T-cell (primary cell): ENCODE measurements around the gene IFIH1. TPM values are rescaled to one million over a fixed set of nuclear protein-coding genes. Genes with fewer than 3 reads are reported as not detected.

Source experiments
- ATAC-seq, 4 experiments: fragments of 200-7000 bp in 3 of 4; fragments of 150-1000 bp in 1 of 4; cut with Tn5 transposase; replicated peaks in 1 of 4; 1 replicate in 3 of 4; 2 replicates in 1 of 4; pipeline ENCODE4 v1.10.0; 2021; ENCODE audit warnings: moderate library complexity in 3 of 4, mild to moderate bottlenecking in 2 of 4, moderate number of reproducible peaks in 1 of 4
- CTCF ChIA-PET, 2 donors: fragments of 300-600 bp; sonication (Branson Sonifier 250); formaldehyde crosslinking; loops; one replicate each; lab custom pipeline; 2022; ENCODE audit warnings: antibody characterized with exemption in 2 of 2; lab: Charles Lee
- POLR2A ChIA-PET, 2 donors: fragments of 300-600 bp; sonication (Branson Sonifier 250); formaldehyde crosslinking; loops; one replicate each; lab custom pipeline; 2022; ENCODE audit warnings: antibody characterized with exemption in 2 of 2; lab: Charles Lee
- DNase-seq, 35 experiments: peaks; one replicate each; pipeline versions ENCODE4 v3.0.0 to v3.0.0-alpha.2; 2013 to 2023
- H3K27ac ChIP-seq: one replicate; pipeline ENCODE4 v1.5.1; 2013; ENCODE audit warnings: low read length
- H3K27me3 ChIP-seq, 2 experiments: replicated peaks in 1 of 2; 1 replicate in 1 of 2; 2 replicates in 1 of 2; pipeline versions ENCODE4 v1.6.1 to v1.7.0; 2013; ENCODE audit warnings: low read length in 1 of 2, mixed read lengths in 1 of 2; ENCODE audit not compliant: control insufficient read depth in 2 of 2, insufficient read depth in 2 of 2; ENCODE audit errors: extremely low read depth in 1 of 2
- H3K36me3 ChIP-seq, 2 donors: 1 replicate in 1 of 2; 2 replicates in 1 of 2; pipeline versions ENCODE4 v1.6.1 to v1.7.0; 2013; ENCODE audit warnings: low read length in 1 of 2; ENCODE audit not compliant: control insufficient read depth in 2 of 2, insufficient read depth in 1 of 2; ENCODE audit errors: extremely low read depth in 1 of 2
- H3K4me1 ChIP-seq, 2 experiments: 1 replicate in 1 of 2; 2 replicates in 1 of 2; pipeline versions ENCODE4 v1.6.1 to v1.7.0; 2013; ENCODE audit warnings: low read length in 2 of 2, mixed read lengths in 1 of 2; ENCODE audit not compliant: insufficient read depth in 2 of 2, control insufficient read depth in 1 of 2; ENCODE audit errors: extremely low read depth in 1 of 2
- H3K4me3 ChIP-seq, 2 donors: 1 replicate in 1 of 2; 2 replicates in 1 of 2; pipeline versions ENCODE4 v1.5.1 to v1.7.0; 2013; ENCODE audit warnings: mild to moderate bottlenecking in 2 of 2, low read length in 1 of 2, moderate library complexity in 1 of 2; ENCODE audit not compliant: control insufficient read depth in 1 of 2; ENCODE audit errors: extremely low read depth in 1 of 2
- H3K9me3 ChIP-seq: 2 replicates; pipeline ENCODE4 v1.7.0; 2013
- H3K27ac Mint-ChIP-seq, 2 donors: one replicate each; pipeline ENCODE4 v1.8.0; 2020 to 2021; ENCODE audit warnings: mild to moderate bottlenecking in 2 of 2, mixed read lengths in 2 of 2
- H3K27me3 Mint-ChIP-seq, 2 donors: one replicate each; pipeline ENCODE4 v1.8.0; 2021 to 2022; ENCODE audit warnings: mixed read lengths in 2 of 2
- H3K36me3 Mint-ChIP-seq: one replicate; pipeline ENCODE4 v1.8.0; 2021; ENCODE audit warnings: mixed read lengths
- H3K4me1 Mint-ChIP-seq, 3 donors: one replicate each; pipeline ENCODE4 v1.8.0; 2020 to 2022; ENCODE audit warnings: mixed read lengths in 3 of 3, mild to moderate bottlenecking in 1 of 3
- H3K4me3 Mint-ChIP-seq, 3 donors: one replicate each; pipeline ENCODE4 v1.8.0; 2020 to 2022; ENCODE audit warnings: mild to moderate bottlenecking in 3 of 3, mixed read lengths in 3 of 3, moderate library complexity in 3 of 3
- H3K9me3 Mint-ChIP-seq, 3 donors: one replicate each; pipeline ENCODE4 v1.8.0; 2020 to 2022; ENCODE audit warnings: mixed read lengths in 3 of 3
- WGBS: methylation state at CpG from one replicate; pipeline ENCODE4 v1.1.5; 2013; ENCODE audit warnings: missing lambda C conversion rate; ENCODE audit not compliant: insufficient coverage; 5-methylcytosine and 5-hydroxymethylcytosine counted together
- total RNA-seq, 35 experiments: library from RNA in 6 of 35; stranded (reverse) in 6 of 35; fragments of 120-200 nt in 1 of 35; gene quantifications; one replicate each; pipeline versions ENCODE4 v1.2.1 to v1.2.4 and lab custom pipeline; 2013 to 2026

IFIH1 gene
- total RNA-seq = 10 to 100 TPM; 25.1 to 34.1 (median 29.2) TPM
- 27.3 TPM for total RNA-seq (2013)
- 28.9 to 234 (median 58.5) reads per million in 29 experiments for total RNA-seq (lab: John Stamatoyannopoulos, UW)

DNA sequence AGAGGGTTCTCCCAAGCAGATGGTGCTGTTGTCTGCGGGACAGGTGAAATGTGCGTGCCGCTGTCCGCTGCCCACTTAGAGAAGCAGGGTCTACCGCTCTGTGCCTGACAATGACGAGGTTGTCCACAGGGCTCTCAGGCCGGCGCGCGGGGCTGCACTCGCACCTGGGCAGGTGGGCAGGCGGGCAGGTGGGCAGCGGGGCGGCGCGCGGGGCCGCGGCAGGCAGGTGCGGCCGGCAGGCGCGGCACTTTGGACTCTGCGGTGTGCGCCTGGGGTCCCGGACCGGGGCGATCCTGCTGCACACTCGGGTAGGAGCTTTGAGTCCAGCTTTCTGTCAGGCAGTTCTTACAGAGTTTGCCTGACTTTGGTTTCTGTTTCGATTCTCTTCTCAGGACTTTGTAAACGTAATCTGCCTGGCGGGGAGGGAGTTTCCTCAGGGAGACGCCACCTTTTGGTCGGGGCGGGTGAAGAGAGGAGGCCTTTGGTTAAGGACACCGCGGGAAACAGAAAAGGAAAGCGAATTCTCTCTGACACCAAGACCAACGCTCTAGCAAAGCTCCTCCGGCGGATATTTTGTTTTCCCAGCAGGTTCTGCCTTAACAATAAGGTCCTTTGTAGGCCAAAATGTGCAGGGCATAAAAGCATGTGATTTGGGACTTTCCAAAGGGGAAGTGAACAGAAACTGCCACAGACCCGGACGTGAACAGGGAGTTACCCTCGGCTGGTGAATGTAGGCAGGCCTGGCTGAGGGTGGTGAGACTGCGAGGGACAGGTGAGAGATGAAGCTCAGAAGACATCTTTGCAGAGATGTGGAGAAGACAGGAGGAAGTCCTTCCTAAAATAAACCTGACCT, at the start of gene IFIH1:
TSS of gene IFIH1 (minus strand) at position 357 of the 853 bp plus-strand sequence. CDS start 377 bp downstream, outside the sequence.
- Histone ChIP-seq H3K9me3 (no peaks in the 10 kb centered on the region), H3K27me3 (no peaks in the 10 kb centered on the region), H3K27ac (peak within 1 kb of the TSS; percentile 92), H3K36me3 (no peaks in the 10 kb centered on the region), H3K4me1 (peaks cover 15 to 18% of the 10 kb centered on the region in 2 experiments), H3K4me3 (peak within 1 kb of the TSS; percentile 73 to 90)
- ATAC-seq (peak; percentile 72 to 90 (median 74)), DNase-seq (peak; percentile 40 to 91 (median 77))
- CTCF ChIA-PET = interaction anchor here (0.6 to 3.9 kb wide), 15 partner anchors 9 to 24 kb away, joined by 3 to 30 read pairs (median 9); partner anchors contain the start of gene GCA (in 1 of the 2)
- no peaks in the 10 kb centered on the region for H3K9me3 Mint-ChIP-seq
- H3K36me3 Mint-ChIP-seq = peaks cover 9% of the 10 kb centered on the region
- peak within 1 kb of the TSS; percentile 98 to 100 for H3K27ac Mint-ChIP-seq
- no peaks in the 10 kb centered on the region for H3K27me3 Mint-ChIP-seq
- peak within 1 kb of the TSS; percentile 94 to 98 (median 97) for H3K4me3 Mint-ChIP-seq
- WGBS = 0% methylated on average over 33 of the region's 45 CpGs
- peaks cover 63 to 72% (median 67%) of the 10 kb centered on the region in 3 donors for H3K4me1 Mint-ChIP-seq
- POLR2A ChIA-PET = interaction anchor here (0.5 to 2.2 kb wide), 12 partner anchors 8 to 1182 kb away, joined by 3 to 12 read pairs (median 4); partner anchors contain the start of genes GCA (in 2 of the 2) and TBR1 (in 1 of the 2)

DNA sequence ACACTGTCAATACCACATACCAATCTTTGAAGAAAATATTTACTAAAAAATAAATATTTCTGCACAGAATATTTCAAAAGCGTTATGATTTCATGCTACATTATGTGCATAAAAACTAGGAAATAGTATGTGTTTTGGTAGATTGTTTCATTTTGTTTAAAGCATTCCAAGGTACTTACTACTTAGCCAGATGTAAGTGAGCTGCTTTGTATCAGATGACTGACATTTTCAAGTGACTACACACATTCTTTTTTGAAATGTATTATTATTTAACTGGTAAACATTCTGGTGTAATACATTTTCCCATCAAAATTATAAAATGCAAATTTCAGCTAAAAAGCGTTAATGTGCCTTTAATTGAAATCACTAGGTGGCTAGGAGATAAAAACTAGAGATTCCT, 46.9 kb upstream of the IFIH1 start:
- CTCF ChIA-PET = no interaction called here
- H3K27ac ChIP-seq = no peak overlapping the region

DNA sequence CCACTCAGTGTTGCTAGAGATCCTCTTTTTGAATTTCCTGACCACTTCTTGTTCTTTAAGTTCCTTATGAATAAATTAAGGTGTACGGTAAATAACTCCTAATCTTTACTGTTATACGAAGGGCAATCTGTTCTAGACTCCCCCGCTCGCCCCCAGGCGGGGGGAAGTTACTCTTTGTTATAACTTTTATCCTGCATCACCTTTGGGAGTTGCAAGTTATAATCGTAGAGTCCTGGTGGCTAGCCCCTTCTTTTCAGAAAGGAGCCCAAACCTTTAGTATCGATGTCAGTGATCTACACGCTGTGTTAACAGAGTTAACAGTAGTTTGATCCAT, 26.1 kb upstream of the IFIH1 start:
- POLR2A ChIA-PET = no interaction called here
- ATAC-seq (no peak), DNase-seq (peak in 5 of 35 experiments; percentile 3 to 35 (median 27))
- no peaks in the 10 kb centered on the region for H3K27me3 Mint-ChIP-seq
- no CpG with 5 or more reads among the region's 8 CpGs for WGBS
- Histone ChIP-seq H3K4me1 (peaks cover 8 to 9% of the 10 kb centered on the region in 2 experiments), H3K27ac (no peak overlapping the region), H3K36me3 (no peaks in the 10 kb centered on the region), H3K9me3 (no peaks in the 10 kb centered on the region), H3K4me3 (peak overlapping the region; percentile 75 to 84), H3K27me3 (no peaks in the 10 kb centered on the region)
- no peaks in the 10 kb centered on the region for H3K9me3 Mint-ChIP-seq
- peak overlapping the region in 1 of 2 donors; percentile 44 for H3K27ac Mint-ChIP-seq
- H3K36me3 Mint-ChIP-seq = peaks cover 8% of the 10 kb centered on the region
- H3K4me1 Mint-ChIP-seq = peaks cover 14 to 22% (median 21%) of the 10 kb centered on the region in 3 donors
- CTCF ChIA-PET = no interaction called here
- peak overlapping the region; percentile 89 to 90 (median 89) for H3K4me3 Mint-ChIP-seq

More for the DNA sequence above, 46.9 kb upstream of the IFIH1 start:
- no peaks in the 10 kb centered on the region for H3K27me3 Mint-ChIP-seq
- POLR2A ChIA-PET = no interaction called here
- no peaks in the 10 kb centered on the region for H3K4me1 ChIP-seq
- H3K36me3 ChIP-seq = no peaks in the 10 kb centered on the region
- DNase-seq (no peak), ATAC-seq (no peak)
- no peaks in the 10 kb centered on the region for H3K9me3 Mint-ChIP-seq
- no peak overlapping the region for H3K27ac Mint-ChIP-seq
- no CpG with 5 or more reads among the region's 2 CpGs for WGBS
- no peaks in the 10 kb centered on the region for H3K9me3 ChIP-seq
- no peaks in the 10 kb centered on the region for H3K27me3 ChIP-seq
- H3K4me3 Mint-ChIP-seq = no peak overlapping the region
- no peak overlapping the region for H3K4me3 ChIP-seq
- peaks cover 6% of the 10 kb centered on the region for H3K36me3 Mint-ChIP-seq
- H3K4me1 Mint-ChIP-seq = no peaks in the 10 kb centered on the region

DNA sequence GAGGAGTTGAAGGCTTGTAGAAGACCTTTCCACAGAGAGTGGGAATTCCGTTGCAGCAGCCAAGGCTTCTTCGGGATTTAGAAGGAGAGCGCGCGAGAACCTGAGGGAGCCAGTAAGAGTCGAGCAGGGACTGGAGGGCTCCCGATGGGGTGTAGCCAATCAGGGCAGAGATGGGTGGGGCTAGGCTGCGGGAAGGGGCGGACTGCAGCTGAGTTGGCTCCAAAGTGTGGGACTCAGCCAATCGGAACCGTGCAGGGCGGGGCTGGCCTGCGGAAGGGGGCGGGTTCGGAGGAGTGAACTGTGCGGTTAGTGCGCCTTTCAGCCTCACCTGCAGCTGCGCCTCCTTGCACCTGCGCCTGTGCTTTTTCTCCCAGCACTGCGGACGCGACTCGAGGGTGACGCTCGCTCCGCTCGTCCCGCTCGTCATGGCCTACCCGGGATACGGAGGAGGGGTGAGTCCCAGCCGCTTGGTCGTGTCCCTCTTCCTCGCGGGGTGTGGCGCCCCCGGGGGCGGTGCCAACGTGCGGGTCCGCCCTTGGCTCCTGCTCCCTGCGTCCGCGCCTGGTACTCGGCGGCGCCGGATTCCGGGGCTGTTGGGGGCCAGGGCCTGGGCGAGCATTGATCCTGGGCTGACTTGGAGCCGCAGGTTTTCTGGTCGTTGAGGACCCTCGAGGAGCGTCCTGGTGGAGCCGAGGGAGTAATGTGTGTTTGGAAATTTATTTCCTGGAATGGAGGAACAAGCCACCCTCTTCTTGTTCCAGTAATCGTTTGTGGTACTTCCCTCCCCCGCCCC, 25.5 kb upstream of the IFIH1 start, which contains the start of gene GCA:
TSS of gene GCA (plus strand) at position 309 of the 793 bp plus-strand sequence. CDS start at position 426, 117 bp downstream.
- under 1% methylated on average over 49 of the region's 57 CpGs for WGBS
- Mint-ChIP-seq H3K9me3 (no peaks in the 10 kb centered on the region), H3K4me3 (peak within 1 kb of the TSS; percentile 89 to 90 (median 89)), H3K4me1 (peaks cover 14 to 22% (median 21%) of the 10 kb centered on the region in 3 donors), H3K27ac (peak within 1 kb of the TSS; percentile 68 to 74), H3K27me3 (no peaks in the 10 kb centered on the region), H3K36me3 (peaks cover 4% of the 10 kb centered on the region)
- DNase-seq (peak; percentile 95 to 100 (median 98)), ATAC-seq (peak; percentile 96 to 99 (median 98))
- CTCF ChIA-PET = interaction anchor here (1.1 to 2.8 kb wide), 4 partner anchors 9 to 46 kb away, joined by 4 to 12 read pairs (median 11); partner anchors contain the start of gene IFIH1 (in 1 of the 2)
- H3K4me1 ChIP-seq = peaks cover 8 to 9% of the 10 kb centered on the region in 2 experiments
- no peaks in the 10 kb centered on the region for H3K9me3 ChIP-seq
- POLR2A ChIA-PET = interaction anchor here (0.6 to 2.1 kb wide), 3 partner anchors 25 to 47 kb away, joined by 4 to 12 read pairs (median 4); partner anchors contain the start of gene IFIH1 (in 1 of the 2)
- H3K36me3 ChIP-seq = no peaks in the 10 kb centered on the region
- peak within 1 kb of the TSS; percentile 75 to 84 for H3K4me3 ChIP-seq
- no peaks in the 10 kb centered on the region for H3K27me3 ChIP-seq
- H3K27ac ChIP-seq = no peak within 1 kb of the TSS

DNA sequence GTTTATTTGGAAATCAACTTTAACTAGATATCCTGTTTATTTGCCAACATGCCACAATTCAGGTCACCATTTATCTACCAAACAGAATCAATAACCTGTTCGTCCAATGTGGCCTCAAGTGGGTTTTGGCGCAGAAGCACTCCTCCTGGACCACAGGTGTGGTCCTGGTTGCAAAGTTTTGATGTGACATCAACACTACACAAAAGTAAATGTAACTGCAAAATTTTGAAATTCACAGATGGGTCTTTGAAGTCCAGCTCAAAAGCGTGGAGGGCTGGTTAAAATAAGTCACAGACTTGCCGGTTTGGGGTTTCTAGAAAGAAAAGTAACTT, 25.0 kb upstream of the IFIH1 start:
- ATAC-seq (no peak), DNase-seq (no peak)
- no peak overlapping the region for H3K27ac ChIP-seq
- no peaks in the 10 kb centered on the region for H3K27me3 Mint-ChIP-seq
- CTCF ChIA-PET = interaction anchor here (1.0 to 2.8 kb wide), 6 partner anchors 9 to 45 kb away, joined by 3 to 12 read pairs (median 8); partner anchors contain the start of gene IFIH1 (in 1 of the 2)
- H3K4me1 Mint-ChIP-seq = peaks cover 14 to 22% (median 21%) of the 10 kb centered on the region in 3 donors
- H3K27ac Mint-ChIP-seq = peak overlapping the region; percentile 68 to 74
- peaks cover 8 to 9% of the 10 kb centered on the region in 2 experiments for H3K4me1 ChIP-seq
- peak overlapping the region; percentile 89 to 90 (median 89) for H3K4me3 Mint-ChIP-seq
- H3K9me3 Mint-ChIP-seq = no peaks in the 10 kb centered on the region
- WGBS = 42% methylated on average over 3 of the region's 4 CpGs
- H3K27me3 ChIP-seq = no peaks in the 10 kb centered on the region
- no peaks in the 10 kb centered on the region for H3K9me3 ChIP-seq
- H3K4me3 ChIP-seq = peak overlapping the region; percentile 29 to 75
- peaks cover 4% of the 10 kb centered on the region for H3K36me3 Mint-ChIP-seq
- no peaks in the 10 kb centered on the region for H3K36me3 ChIP-seq
- POLR2A ChIA-PET = interaction anchor here (0.6 to 2.1 kb wide), 3 partner anchors 24 to 47 kb away, joined by 4 to 12 read pairs (median 4); partner anchors contain the start of gene IFIH1 (in 1 of the 2)
